Stimulated activated CD8-positive, alpha-beta memory T cell treated with anti-CD3 and anti-CD28 coated beads, Interleukin-2, amount 100 ng/mL, for 1 hour (primary cell): ENCODE measurements around the gene FUBP1.
"Not testable (repeated sequence)": the region's sequence is repeated elsewhere in the genome, so short reads cannot be mapped to it uniquely, and the experiment has no call there.

Experiments
- DNase-seq, 2 donors: peaks; one replicate each; pipeline ENCODE4 v3.0.0-alpha.2; 2020; ENCODE audit warnings: low read depth in 2 of 2

FUBP1 gene

GRCh38 chr1:77978969-77979876 lies at the start of gene FUBP1:
Gene FUBP1, minus strand, starts transcription at chr1:77979072. Its CDS starts 68 bp downstream, at chr1:77979004.
- peak; percentile 86 to 89 for DNase-seq

GRCh38 chr1:78021134-78021533 lies 42.3 kb upstream of the FUBP1 start:
- DNase-seq, result not testable (repeated sequence)

- DNase-seq, result no peak
Observed at GRCh38 chr1:78019024-78019423, 40.2 kb upstream of the FUBP1 start.

GRCh38 chr1:78015148-78015547 lies 36.3 kb upstream of the FUBP1 start:
- DNase-seq, result no peak

- DNase-seq, result no peak
Observed at GRCh38 chr1:78011050-78011449, 32.2 kb upstream of the FUBP1 start.

- no peak for DNase-seq
Observed at GRCh38 chr1:78009836-78010235, 31.0 kb upstream of the FUBP1 start.

GRCh38 chr1:78009276-78009675 lies 30.4 kb upstream of the FUBP1 start:
- DNase-seq, result no peak

- DNase-seq, result no peak
Observed at GRCh38 chr1:78007677-78008341, 28.9 kb upstream of the FUBP1 start.

GRCh38 chr1:78006521-78006920 lies 27.6 kb upstream of the FUBP1 start:
- DNase-seq, result no peak

- no peak for DNase-seq
Observed at GRCh38 chr1:78005755-78006154, 26.9 kb upstream of the FUBP1 start.

- no peak for DNase-seq
Observed at GRCh38 chr1:78005448-78005722, 26.5 kb upstream of the FUBP1 start.

- DNase-seq, result peak; percentile 9 to 23
Observed at GRCh38 chr1:78004719-78005447, 26.0 kb upstream of the FUBP1 start, which contains the start of gene DNAJB4. Gene DNAJB4, plus strand, starts transcription at chr1:78004939. Its CDS starts 172 bp downstream, at chr1:78005111.

GRCh38 chr1:78003882-78004718 lies 25.2 kb upstream of the FUBP1 start:
- DNase-seq, result peak in 1 of 2 donors; percentile 9

- no peak for DNase-seq
Observed at GRCh38 chr1:78003070-78003746, 24.3 kb upstream of the FUBP1 start.

GRCh38 chr1:78000536-78000935 lies 21.7 kb upstream of the FUBP1 start:
- not testable (repeated sequence) for DNase-seq

- no peak for DNase-seq
Observed at GRCh38 chr1:77996734-77997133, 17.9 kb upstream of the FUBP1 start.

GRCh38 chr1:77994117-77994705 lies 15.3 kb upstream of the FUBP1 start:
- no peak for DNase-seq

- DNase-seq, result no peak
Observed at GRCh38 chr1:77991638-77992037, 12.8 kb upstream of the FUBP1 start.

GRCh38 chr1:77990629-77991204 lies 11.8 kb upstream of the FUBP1 start:
- no peak for DNase-seq

- DNase-seq, result no peak
Observed at GRCh38 chr1:77989744-77990143, 10.9 kb upstream of the FUBP1 start.
